OCI-LY7 (cell line): Measurements from ENCODE around the gene DTX4. TPM values are rescaled to one million over a fixed set of nuclear protein-coding genes. Genes with fewer than 3 reads are reported as not detected.

Experiments
- BruUV-seq: library from RNA; stranded (reverse); fragments of 400-500 nt; replicated peaks from 2 replicates; lab custom pipeline; 2021; lab: Mats Ljungman, UMichigan
- CTCF ChIA-PET: fragments of 300-600 bp; sonication (Branson Sonifier 250); formaldehyde crosslinking; loops from one replicate; lab custom pipeline; 2022; ENCODE audit warnings: antibody characterized with exemption; ENCODE audit not compliant: unreplicated experiment; lab: Charles Lee
- POLR2A ChIA-PET: fragments of 300-600 bp; sonication (Branson Sonifier 250); formaldehyde crosslinking; loops from one replicate; lab custom pipeline; 2022; ENCODE audit warnings: antibody characterized with exemption; lab: Charles Lee
- DNase-seq: peaks from one replicate; pipeline ENCODE4 v3.0.0-alpha.2; 2015; ENCODE audit warnings: low spot score
- H2AFZ ChIP-seq: fragments of 200-600 bp; sonication (generic), shearing (Covaris generic); 2 replicates; pipeline ENCODE4 v1.6.1; 2014; ENCODE audit warnings: mild to moderate bottlenecking, antibody characterized with exemption, low read length, moderate library complexity
- H3K27ac ChIP-seq: fragments of 200-600 bp; sonication (generic); 2 replicates; pipeline ENCODE4 v1.5.1; 2014; ENCODE audit warnings: mixed run types, low read depth, mild to moderate bottlenecking, moderate library complexity, low read length, inconsistent platforms; ENCODE audit not compliant: poor library complexity, severe bottlenecking
- H3K36me3 ChIP-seq: fragments of 200-600 bp; sonication (generic); 2 replicates; pipeline ENCODE4 v1.6.1; 2014; ENCODE audit warnings: mild to moderate bottlenecking, antibody characterized with exemption, low read length, moderate library complexity, mixed read lengths; ENCODE audit not compliant: insufficient read depth
- H3K4me1 ChIP-seq: fragments of 200-600 bp; sonication (generic); 2 replicates; pipeline ENCODE4 v1.5.1; 2014; ENCODE audit warnings: mild to moderate bottlenecking, low read length; ENCODE audit not compliant: insufficient read depth, poor library complexity, severe bottlenecking
- H3K4me2 ChIP-seq: fragments of 200-600 bp; sonication (generic); 2 replicates; pipeline ENCODE4 v1.6.1; 2014; ENCODE audit warnings: mild to moderate bottlenecking, low read length
- H3K4me3 ChIP-seq: fragments of 200-600 bp; sonication (generic); 2 replicates; pipeline ENCODE4 v1.5.1; 2014; ENCODE audit warnings: mild to moderate bottlenecking, low read depth, low read length; ENCODE audit not compliant: poor library complexity, severe bottlenecking
- H3K79me2 ChIP-seq: fragments of 200-600 bp; sonication (generic); 2 replicates; pipeline ENCODE4 v1.6.1; 2016; ENCODE audit warnings: low read depth, mild to moderate bottlenecking, low read length, moderate library complexity, mixed read lengths; ENCODE audit not compliant: insufficient read depth
- H3K9me2 ChIP-seq: fragments of 200-600 bp; sonication (generic); 2 replicates; pipeline ENCODE4 v1.6.1; 2016; ENCODE audit warnings: mild to moderate bottlenecking, low read length, mixed read lengths; ENCODE audit not compliant: insufficient read depth
- H3K9me3 ChIP-seq: fragments of 200-600 bp; sonication (generic); 2 replicates; pipeline ENCODE4 v1.6.1; 2014; ENCODE audit warnings: mild to moderate bottlenecking, mixed run types, low read length, mixed read lengths
- H4K20me1 ChIP-seq: fragments of 200-600 bp; sonication (generic); 2 replicates; pipeline ENCODE4 v1.6.1; 2014; ENCODE audit warnings: mild to moderate bottlenecking, antibody characterized with exemption, low read length, moderate library complexity, mixed read lengths; ENCODE audit not compliant: insufficient read depth
- EZH2phosphoT487 ChIP-seq: fragments of 200-600 bp; sonication (generic); IDR thresholded peaks from 2 replicates; pipeline ENCODE4 v1.6.1; 2018; ENCODE audit warnings: low read depth, borderline replicate concordance, mild to moderate bottlenecking, mixed run types, antibody characterized with exemption, low read length, moderate library complexity, mixed read lengths
- intact Hi-C: fragments of 100-400 bp; cut with micrococcal nuclease; formaldehyde crosslinking; loops from one replicate; pipeline ENCODE4 v1.10.0; 2022; ENCODE audit not compliant: unreplicated experiment
- total RNA-seq, 2 experiments: library from RNA; depleted of rRNA in 1 of 2; stranded (reverse); fragments of >200 nt in 1 of 2; shearing (Covaris generic) in 1 of 2; gene quantifications; 2 replicates each; pipeline ENCODE4 v1.2.3, GENCODE V29; 2014 to 2022
- TF ChIP-seq, protein P1 (sequence below): fragments of 200-600 bp; sonication (generic); conservative IDR thresholded peaks from 2 replicates; pipeline ENCODE4 v1.5.1; 2014; ENCODE audit warnings: mild to moderate bottlenecking, antibody characterized with exemption, low read length, moderate library complexity, mixed read lengths

The DTX4 gene
- total RNA-seq, 2 experiments from 2014 or later = 1.4 to 9.9 TPM

DNA sequence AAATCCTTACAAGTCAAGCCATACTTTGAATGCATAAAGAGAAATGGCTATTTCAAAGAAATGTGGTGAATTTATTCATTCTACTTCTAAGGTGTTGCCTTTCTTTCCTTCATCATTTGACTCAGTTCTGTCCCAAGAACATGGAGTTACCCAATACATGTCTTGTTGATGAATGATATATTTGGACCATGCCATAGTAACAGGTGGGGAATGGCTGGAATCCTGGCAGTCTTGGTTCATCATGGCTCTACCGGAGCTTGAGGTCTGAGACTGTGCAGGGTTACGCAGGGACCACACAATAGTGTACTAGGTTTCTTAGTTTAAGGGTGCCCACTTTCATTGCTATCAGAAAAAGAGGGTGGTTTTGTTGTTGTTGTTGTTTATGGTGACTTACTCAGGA is 81.1 kb downstream of the DTX4 start:
- Histone ChIP-seq H3K27ac (no peak overlapping the region), H3K4me3 (no peak overlapping the region), H3K79me2 (no peaks in the 10 kb centered on the region), H3K4me1 (no peaks in the 10 kb centered on the region), H4K20me1 (no peaks in the 10 kb centered on the region), H3K9me2 (no peaks in the 10 kb centered on the region), H3K36me3 (no peaks in the 10 kb centered on the region), H3K9me3 (no peaks in the 10 kb centered on the region), H2AFZ (no peak overlapping the region), H3K4me2 (no peak overlapping the region)
- no TSS peak for BruUV-seq
- POLR2A ChIA-PET = no interaction called here
- DNase-seq = no peak
- intact Hi-C loops = no loop called here
- CTCF ChIA-PET = interaction anchor here (0.6 kb wide), 1 partner anchor 10 kb away, joined by 3 read pairs; no protein-coding TSS in a partner anchor
- TF ChIP-seq EZH2phosphoT487 = no peak
- TF ChIP-seq, protein P1, sequence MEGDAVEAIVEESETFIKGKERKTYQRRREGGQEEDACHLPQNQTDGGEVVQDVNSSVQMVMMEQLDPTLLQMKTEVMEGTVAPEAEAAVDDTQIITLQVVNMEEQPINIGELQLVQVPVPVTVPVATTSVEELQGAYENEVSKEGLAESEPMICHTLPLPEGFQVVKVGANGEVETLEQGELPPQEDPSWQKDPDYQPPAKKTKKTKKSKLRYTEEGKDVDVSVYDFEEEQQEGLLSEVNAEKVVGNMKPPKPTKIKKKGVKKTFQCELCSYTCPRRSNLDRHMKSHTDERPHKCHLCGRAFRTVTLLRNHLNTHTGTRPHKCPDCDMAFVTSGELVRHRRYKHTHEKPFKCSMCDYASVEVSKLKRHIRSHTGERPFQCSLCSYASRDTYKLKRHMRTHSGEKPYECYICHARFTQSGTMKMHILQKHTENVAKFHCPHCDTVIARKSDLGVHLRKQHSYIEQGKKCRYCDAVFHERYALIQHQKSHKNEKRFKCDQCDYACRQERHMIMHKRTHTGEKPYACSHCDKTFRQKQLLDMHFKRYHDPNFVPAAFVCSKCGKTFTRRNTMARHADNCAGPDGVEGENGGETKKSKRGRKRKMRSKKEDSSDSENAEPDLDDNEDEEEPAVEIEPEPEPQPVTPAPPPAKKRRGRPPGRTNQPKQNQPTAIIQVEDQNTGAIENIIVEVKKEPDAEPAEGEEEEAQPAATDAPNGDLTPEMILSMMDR = no peak

- H3K9me3 ChIP-seq = no peaks in the 10 kb centered on the region
- H3K4me3 ChIP-seq = no peak overlapping the region
- H2AFZ ChIP-seq = no peak overlapping the region
- H3K9me2 ChIP-seq = no peaks in the 10 kb centered on the region
- BruUV-seq = no TSS peak
- no peaks in the 10 kb centered on the region for H3K36me3 ChIP-seq
- TF ChIP-seq, protein P1 = no peak
- TF ChIP-seq EZH2phosphoT487 = no peak
- intact Hi-C loops = no loop called here
- ChIA-PET POLR2A (interaction anchor here (0.6 to 0.7 kb wide), 2 partner anchors 227 to 574 kb away, joined by 3 read pairs; no protein-coding TSS in a partner anchor), CTCF (no interaction called here)
- no peaks in the 10 kb centered on the region for H4K20me1 ChIP-seq
- no peaks in the 10 kb centered on the region for H3K4me1 ChIP-seq
- no peak overlapping the region for H3K4me2 ChIP-seq
- no peak for DNase-seq
- H3K27ac ChIP-seq = no peak overlapping the region
- no peaks in the 10 kb centered on the region for H3K79me2 ChIP-seq
Observed at GRCh38 chr11:59254286-59254685, 82.4 kb downstream of the DTX4 start.

GRCh38 chr11:59255281-59255680 is 83.3 kb downstream of the DTX4 start:
- no peaks in the 10 kb centered on the region for H3K79me2 ChIP-seq
- ChIA-PET CTCF (no interaction called here), POLR2A (interaction anchor here (0.6 kb wide), 1 partner anchor 122 kb away, joined by 3 read pairs; no protein-coding TSS in a partner anchor)
- no peaks in the 10 kb centered on the region for H3K9me2 ChIP-seq
- no peak overlapping the region for H3K4me2 ChIP-seq
- DNase-seq = no peak
- H2AFZ ChIP-seq = no peak overlapping the region
- H3K36me3 ChIP-seq = no peaks in the 10 kb centered on the region
- intact Hi-C loops = no loop called here
- TF ChIP-seq, protein P1 = no peak
- TF ChIP-seq EZH2phosphoT487 = no peak
- H3K4me3 ChIP-seq = no peak overlapping the region
- no peaks in the 10 kb centered on the region for H3K9me3 ChIP-seq
- H3K4me1 ChIP-seq = no peaks in the 10 kb centered on the region
- H3K27ac ChIP-seq = no peak overlapping the region
- H4K20me1 ChIP-seq = no peaks in the 10 kb centered on the region
- BruUV-seq = no TSS peak
